ENCODE data around the gene NCAM2. TPM values are rescaled to one million over a fixed set of nuclear protein-coding genes. Genes with fewer than 3 reads are reported as not detected.

Gene NCAM2
- total and polyA plus RNA-seq, 2 of the 8 experiments (the other 6 are each of a cell fraction or from before 2014, with no cell fraction given): 0.14 to 1.1 TPM

DNA sequence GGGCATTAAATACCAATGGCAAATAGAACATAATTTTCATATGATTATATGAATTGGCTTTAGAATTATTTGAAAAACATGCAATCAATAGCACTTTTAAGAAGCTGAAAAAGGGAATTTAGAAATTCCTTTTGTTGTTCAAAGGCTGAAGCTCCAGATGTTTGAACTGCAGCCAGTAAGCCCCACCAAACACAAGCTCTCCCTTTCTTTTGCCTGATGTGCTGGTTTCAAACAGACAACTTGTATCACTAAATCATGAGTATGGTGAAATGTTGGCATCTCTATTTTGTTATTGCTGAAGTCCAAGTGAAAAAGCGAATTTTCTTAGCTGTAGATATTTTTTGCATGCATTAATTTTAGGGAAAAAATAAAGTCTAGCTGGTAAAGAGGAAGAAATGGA, 27.5 kb upstream of the NCAM2 start (continued):
- no peak for TF ChIP-seq TBP (IDR thresholded peaks at IDR 0.05; ENCODE audit: low read depth, low read length)
